Subcutaneous adipose tissue (tissue), 4 donors: Measurements from ENCODE around the gene PHYKPL. TPM values are rescaled to one million over a fixed set of nuclear protein-coding genes. Genes with fewer than 3 reads are reported as not detected.

ENCODE experiments used
- total RNA-seq, 4 donors: library from RNA; depleted of rRNA; stranded (reverse); fragments of >200 nt; gene quantifications; one replicate each; pipeline ENCODE4 v1.1.0, GENCODE V29; 2016
- TF ChIP-seq, protein P1 (sequence below): fragments of 450-650 bp; IDR thresholded peaks from one replicate; pipeline ENCODE4 v1.5.1; 2016; ENCODE audit warnings: low read depth, mild to moderate bottlenecking, control low read depth, antibody characterized with exemption, moderate library complexity

Gene PHYKPL
- total RNA-seq, 4 donors from 2014 or later, result 47.8 to 102 (median 73.3) TPM

DNA sequence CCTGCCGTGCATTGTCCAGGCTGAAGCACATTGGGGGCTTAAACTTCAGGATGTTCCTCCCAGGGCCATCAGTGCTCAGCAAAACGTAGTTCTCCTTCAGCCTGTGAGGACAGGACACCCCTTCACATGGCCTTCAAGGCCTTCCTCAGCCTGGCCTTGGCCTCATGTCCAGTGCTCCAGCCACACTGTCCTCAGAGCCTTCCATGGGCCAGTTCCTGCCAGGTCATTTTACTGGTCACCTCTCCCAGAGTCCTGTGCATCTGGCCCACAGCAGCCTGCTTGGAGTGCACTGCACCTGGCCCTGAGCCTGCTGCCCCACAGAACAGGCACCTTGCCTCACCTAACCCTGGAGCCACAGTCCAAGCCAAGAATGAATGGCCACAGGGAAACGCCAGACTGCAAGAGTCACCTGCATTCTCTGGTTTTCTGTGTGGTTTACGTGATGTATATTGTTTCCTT is 19.6 kb downstream of the PHYKPL start:
- TF ChIP-seq, protein P1, sequence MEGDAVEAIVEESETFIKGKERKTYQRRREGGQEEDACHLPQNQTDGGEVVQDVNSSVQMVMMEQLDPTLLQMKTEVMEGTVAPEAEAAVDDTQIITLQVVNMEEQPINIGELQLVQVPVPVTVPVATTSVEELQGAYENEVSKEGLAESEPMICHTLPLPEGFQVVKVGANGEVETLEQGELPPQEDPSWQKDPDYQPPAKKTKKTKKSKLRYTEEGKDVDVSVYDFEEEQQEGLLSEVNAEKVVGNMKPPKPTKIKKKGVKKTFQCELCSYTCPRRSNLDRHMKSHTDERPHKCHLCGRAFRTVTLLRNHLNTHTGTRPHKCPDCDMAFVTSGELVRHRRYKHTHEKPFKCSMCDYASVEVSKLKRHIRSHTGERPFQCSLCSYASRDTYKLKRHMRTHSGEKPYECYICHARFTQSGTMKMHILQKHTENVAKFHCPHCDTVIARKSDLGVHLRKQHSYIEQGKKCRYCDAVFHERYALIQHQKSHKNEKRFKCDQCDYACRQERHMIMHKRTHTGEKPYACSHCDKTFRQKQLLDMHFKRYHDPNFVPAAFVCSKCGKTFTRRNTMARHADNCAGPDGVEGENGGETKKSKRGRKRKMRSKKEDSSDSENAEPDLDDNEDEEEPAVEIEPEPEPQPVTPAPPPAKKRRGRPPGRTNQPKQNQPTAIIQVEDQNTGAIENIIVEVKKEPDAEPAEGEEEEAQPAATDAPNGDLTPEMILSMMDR, result no peak

DNA sequence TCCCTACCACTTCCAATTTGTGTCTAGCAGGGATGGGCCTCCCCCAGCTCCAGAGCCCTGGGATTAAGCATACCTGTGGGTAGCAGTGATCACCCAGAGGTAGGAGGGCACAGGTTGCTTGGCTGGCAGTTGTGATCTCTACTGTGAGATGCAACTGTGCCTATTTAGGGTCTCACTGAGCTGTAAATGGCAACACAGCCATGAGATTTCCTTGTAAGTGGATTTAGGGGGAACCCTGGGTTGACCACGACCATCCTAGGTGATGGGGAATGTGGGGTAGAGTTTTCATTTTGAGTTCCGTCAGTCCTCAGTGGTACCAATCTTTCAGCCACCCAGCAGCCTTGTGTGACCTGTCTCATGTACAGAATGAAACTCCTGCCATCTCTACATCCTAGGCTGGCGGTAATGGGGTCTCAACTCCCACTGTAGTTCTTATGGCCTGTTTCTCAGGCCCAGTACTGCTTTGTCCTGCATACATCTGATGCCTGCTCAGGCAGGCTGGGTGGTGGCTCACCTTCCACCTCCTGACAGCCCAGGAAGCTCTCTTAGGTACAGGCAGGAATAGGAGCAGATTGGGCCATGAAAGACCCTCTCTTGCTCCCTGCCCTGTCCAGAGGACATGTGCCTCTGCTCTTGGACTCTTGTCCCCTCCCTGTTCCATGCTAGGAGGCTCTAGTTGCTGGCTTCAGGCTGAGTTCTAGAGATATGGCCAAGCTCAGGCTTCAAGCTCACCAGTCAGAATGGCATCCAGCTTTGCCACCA is 20.2 kb downstream of the PHYKPL start:
- TF ChIP-seq, protein P1, result no peak

DNA sequence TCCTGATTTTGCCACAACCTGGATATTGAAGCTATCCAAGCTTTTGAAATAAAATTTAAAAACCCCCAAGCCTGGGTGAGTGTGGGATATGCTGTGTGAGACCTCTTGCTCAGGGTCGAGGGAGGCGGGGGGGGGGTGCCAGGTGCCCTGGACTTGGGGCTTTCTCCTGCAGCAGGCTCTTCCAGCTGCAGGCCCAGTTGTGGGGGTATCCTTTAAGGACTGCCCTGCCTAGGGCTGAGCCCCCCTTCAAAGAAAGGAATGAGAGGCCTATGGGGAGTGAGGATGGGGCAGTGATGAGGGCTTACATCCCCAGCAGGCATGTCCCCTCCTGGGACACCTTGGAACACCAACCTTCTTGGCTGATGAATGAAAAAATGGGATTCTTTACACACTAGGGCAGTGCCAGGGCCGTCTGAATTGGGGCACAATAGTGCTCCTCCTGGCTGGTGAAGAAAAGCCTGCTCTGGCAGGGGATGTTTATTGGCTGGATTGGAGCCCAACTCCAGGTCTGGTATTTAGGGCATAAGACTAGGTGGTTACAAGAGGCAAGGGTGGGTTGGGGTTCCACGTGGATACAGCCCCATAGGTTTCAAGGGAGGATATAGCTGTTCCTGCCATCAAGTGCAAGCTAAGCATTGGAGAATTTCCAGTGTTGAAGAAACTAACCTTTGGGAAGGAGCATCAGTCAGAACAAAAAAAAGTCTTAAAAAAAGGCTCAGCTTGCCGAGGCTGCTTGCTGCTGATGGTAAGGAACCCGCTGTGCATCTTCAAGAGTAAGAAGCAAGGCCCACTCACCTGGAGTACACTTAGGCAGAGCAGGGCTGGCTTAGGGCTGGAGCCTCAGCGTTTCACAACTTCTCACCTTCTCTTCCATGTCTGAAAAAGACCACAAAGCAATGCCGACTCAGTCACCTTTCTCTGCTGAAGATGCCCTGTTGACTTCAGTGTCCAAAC is 21.2 kb downstream of the PHYKPL start:
- TF ChIP-seq, protein P1, result no peak

- TF ChIP-seq, protein P1, result no peak
Measured at GRCh38 chr5:178210686-178211085, 21.9 kb downstream of the PHYKPL start.

DNA sequence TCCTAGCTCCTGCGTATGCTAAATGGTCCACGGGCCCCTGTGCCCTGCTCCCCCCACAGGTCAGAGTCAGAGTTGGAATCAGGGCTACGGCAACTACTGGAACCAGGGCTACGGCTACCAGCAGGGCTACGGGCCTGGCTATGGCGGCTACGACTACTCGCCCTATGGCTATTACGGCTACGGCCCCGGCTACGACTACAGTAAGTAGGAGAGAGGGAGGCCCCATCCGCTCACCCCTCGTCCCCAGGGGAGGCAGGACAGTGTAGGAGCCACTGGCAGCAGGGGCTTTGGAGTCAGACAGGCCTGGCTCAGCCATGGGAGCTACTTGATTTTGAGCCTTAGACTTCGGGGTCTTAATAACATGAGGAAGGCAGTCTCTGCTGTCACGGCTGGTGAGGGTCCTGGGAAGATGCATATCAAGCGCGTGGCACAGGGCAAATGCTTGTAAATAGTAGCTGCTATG is 22.5 kb downstream of the PHYKPL start:
- TF ChIP-seq, protein P1, result no peak

DNA sequence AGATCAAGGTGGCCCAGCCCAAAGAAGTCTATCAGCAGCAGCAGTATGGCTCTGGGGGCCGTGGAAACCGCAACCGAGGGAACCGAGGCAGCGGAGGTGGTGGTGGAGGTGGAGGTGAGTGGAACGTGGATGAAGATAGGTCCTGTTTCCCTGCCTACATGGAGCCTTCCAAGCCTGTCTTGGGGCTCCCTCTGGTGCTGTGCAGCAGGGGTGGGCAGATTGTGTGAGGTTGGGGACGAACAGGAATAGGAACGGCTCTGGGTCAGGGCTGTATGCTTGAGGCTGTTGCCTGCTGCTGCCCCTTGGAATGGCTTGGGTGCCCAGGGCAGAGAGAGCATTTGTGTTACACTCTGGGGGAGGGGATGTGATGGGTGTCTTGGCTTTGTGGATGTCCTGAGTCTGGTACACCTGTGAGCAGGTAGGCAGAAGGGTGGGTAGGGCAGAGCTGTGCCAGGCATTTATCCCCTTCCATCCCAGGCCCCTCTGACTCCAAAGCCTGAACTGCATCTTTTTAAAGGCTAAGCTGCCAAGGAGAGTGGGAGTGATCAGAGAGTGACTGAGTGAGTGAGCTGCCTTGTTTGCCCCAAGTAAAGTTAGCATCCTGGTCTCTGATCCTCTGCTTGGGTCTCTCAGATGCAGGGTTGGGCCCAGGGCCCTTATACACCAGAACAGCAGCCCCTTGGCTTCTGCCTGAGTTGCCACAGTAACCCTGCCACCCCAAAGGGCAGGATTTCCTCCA is 23.1 kb downstream of the PHYKPL start:
- TF ChIP-seq, protein P1, result no peak
